Gastrocnemius medialis (tissue), 4 donors: ENCODE results near the gene MCF2.

Experiments
- POLR2A ChIP-seq, 2 donors: fragments of 450-650 bp; IDR thresholded peaks; one replicate each; pipeline ENCODE4 v1.6.1; 2017; ENCODE audit warnings: antibody characterized with exemption in 2 of 2, mild to moderate bottlenecking in 2 of 2, moderate library complexity in 2 of 2
- TF ChIP-seq, protein P1 (sequence below), 5 experiments: fragments of 450-650 bp in 3 of 5; fragments of 200-600 bp in 2 of 5; sonication (generic) in 2 of 5; IDR thresholded peaks in 4 of 5; conservative IDR thresholded peaks in 1 of 5; 1 replicate in 4 of 5; 2 replicates in 1 of 5; pipeline ENCODE4 v1.5.1; 2016 to 2019; ENCODE audit warnings: antibody characterized with exemption in 5 of 5, mild to moderate bottlenecking in 3 of 5, moderate library complexity in 3 of 5

DNA sequence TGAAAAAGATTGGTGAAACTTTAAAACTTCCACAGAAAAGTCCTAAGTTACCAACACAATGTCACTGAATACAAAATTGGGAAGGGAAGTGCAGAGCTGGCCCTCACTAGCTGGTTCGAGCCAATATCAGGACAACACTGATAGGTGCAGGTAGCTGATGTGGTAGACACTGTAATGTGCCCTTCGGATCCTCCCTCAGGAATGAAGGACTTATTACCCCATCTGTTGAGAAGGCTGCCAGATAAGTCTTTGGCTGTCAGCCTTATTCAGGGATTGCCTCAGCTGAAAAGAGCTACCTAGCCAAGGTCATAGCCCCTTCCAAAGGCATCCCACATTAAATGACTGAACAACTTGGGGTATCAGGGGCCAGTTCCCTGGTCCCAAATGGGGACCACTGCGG is 5.3 kb downstream of the MCF2 start:
- TF ChIP-seq, protein P1, sequence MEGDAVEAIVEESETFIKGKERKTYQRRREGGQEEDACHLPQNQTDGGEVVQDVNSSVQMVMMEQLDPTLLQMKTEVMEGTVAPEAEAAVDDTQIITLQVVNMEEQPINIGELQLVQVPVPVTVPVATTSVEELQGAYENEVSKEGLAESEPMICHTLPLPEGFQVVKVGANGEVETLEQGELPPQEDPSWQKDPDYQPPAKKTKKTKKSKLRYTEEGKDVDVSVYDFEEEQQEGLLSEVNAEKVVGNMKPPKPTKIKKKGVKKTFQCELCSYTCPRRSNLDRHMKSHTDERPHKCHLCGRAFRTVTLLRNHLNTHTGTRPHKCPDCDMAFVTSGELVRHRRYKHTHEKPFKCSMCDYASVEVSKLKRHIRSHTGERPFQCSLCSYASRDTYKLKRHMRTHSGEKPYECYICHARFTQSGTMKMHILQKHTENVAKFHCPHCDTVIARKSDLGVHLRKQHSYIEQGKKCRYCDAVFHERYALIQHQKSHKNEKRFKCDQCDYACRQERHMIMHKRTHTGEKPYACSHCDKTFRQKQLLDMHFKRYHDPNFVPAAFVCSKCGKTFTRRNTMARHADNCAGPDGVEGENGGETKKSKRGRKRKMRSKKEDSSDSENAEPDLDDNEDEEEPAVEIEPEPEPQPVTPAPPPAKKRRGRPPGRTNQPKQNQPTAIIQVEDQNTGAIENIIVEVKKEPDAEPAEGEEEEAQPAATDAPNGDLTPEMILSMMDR (IDR thresholded peaks at IDR 0.05 in 4 of 5, conservative IDR thresholded peaks at IDR 0.05 in 1 of 5) = no peak
- no peak for TF ChIP-seq POLR2A (IDR thresholded peaks at IDR 0.05)
